SW 1271 (cell line): ENCODE data around the gene INPP5F.
"Not testable (repeated sequence)": the region's sequence is repeated elsewhere in the genome, so short reads cannot be mapped to it uniquely, and the experiment has no call there.

Source experiments
- DNase-seq, 2 experiments: peaks; one replicate each; lab custom pipeline; 2025; lab: John Stamatoyannopoulos, UW

Gene INPP5F

DNA sequence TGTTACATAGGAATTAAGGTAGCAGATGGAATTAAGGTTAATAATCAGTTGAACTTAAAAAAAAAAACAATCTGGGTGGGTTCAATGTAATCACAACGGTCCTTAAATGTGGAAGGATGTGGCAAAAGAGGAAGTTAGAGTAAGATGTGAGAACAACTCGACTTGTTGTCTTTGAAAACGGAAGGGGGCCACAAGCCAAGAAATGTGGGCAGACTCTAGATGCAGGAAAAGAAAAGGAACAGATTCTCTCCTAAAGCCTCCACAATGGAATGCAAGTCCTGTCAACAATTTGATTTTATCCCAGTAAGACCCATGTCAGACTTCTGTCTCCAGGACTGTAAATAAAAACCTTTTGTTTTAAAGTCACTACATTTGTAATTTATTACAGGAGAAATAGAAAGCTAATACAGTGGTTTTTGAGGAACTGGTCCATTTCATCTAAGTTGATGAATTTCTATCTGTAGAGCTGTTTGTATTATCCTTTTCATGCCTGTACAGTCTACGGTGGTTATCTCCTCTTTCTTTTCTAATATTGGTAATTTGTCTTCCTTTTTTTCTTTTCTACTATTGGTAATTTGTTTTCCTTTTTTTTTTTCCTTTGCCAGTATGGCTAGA is 138.2 kb downstream of the INPP5F start:
- no peak for DNase-seq

DNA sequence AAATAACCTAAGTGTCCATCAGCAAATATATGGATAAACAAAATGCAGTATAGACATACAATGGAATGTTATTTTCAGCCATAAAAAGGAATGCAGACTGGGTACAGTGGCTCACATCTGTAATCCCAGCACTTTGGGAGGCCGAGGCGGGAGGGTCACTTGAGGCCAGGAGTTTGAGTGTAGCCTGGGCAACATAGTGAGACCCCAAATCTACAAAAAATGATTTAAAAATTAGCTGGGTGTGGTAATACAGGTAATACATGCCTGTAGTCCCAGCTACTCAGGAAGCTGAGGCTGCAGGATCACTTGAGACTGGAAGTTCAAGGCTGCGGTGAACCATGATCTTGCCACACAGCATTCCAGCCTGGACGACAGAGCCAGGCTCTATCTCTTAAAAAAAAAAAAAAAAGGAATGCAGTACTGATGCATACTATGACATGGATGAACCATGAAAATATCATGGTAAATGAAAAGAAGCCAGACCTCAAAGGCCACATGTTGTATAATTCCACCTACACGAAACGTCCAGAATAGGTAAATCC is 139.9 kb downstream of the INPP5F start:
- no peak for DNase-seq

DNA sequence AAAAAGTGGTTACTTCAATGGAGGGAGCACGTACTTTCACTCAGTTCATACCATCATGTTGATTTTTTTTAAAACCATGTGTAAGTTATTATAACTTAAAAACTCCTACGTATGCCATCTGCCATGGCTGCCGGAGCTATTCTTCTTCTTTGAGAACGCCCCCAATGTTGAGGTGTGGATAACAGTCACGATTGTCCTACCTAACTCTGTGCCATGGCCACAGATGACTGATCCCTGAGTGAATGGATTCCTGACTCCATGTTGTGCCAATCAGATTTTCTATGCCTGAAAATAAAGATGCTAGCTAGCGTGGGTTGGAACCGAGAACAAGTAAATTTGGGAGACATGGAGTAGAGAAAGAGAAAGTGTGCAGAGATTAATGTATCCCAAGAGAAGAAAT is 141.5 kb downstream of the INPP5F start:
- no peak for DNase-seq

DNA sequence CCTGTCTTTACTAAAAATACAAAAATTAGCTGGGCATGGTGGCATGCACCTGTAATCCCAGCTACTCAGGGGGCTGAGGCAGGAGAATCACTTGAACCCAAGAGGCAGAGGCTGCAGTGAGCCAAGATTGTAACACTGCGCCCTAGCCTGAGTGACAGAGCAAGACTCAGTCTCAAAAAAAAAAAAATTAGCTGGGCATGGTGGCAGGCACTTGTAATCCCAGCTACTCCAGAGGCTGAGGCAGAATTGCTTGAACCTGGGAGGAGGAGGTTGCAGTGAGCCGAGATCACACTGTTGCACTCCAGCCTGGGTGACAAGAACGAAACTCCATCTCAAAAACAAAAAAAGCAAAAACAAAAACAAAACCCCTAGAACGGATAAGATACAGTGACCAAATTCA is 143.5 kb downstream of the INPP5F start:
- DNase-seq, result not testable (repeated sequence)

DNA sequence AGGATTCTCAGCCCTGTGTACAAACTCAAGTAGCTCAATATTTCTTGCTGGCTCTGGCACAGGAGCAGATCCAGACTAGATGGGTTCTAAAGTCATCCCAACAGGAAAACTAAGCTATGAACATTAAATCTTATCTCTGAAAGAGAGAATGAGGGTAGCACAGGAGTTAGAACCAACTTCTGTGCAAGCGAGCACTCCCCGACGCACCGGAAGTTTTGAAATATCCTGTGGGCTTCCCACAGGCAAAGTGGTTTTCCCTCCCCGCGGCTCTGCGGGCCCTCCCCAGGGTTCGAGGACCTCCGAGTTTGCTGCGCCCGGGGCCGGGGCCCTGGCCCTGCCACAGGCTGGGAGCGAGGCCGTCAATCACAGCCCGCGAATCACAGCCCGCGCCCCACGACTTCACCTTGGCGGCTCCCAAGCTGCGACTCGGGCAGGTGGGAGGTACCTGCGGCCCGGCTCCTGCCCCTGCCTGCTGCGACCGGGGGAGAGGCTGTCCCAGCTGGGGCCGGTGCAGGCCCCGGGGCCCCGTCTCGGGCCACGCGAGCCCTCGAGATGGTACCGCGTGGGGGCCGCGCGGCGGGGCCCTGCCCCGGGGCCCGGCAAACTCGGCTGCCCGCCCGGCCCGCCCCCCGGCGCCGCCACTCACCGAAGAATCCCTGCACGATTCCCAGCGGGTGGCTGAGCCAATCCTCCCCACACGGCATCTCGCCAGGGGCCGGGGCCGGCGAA is 146.2 kb downstream of the INPP5F start:
- DNase-seq, result peak in 1 of 2 experiments; percentile 9

DNA sequence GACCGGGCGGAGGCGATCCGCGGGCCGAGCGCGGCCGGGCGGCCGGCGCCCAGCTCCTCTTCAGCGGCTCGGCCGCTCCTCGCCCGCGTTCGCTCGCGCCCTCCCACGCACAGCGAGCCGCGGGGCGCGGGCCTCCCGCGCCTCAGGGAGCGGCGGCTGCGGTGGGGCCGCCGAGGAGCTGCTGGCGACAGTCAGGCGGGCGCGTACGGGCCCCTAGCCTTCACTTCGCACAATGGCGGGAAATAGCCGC is 146.7 kb downstream of the INPP5F start, which contains the start of gene MCMBP:
Gene MCMBP (minus strand): TSS at position 234 of the 250 bp plus-strand sequence. CDS start 259 bp downstream, outside the sequence.
- no peak for DNase-seq

DNA sequence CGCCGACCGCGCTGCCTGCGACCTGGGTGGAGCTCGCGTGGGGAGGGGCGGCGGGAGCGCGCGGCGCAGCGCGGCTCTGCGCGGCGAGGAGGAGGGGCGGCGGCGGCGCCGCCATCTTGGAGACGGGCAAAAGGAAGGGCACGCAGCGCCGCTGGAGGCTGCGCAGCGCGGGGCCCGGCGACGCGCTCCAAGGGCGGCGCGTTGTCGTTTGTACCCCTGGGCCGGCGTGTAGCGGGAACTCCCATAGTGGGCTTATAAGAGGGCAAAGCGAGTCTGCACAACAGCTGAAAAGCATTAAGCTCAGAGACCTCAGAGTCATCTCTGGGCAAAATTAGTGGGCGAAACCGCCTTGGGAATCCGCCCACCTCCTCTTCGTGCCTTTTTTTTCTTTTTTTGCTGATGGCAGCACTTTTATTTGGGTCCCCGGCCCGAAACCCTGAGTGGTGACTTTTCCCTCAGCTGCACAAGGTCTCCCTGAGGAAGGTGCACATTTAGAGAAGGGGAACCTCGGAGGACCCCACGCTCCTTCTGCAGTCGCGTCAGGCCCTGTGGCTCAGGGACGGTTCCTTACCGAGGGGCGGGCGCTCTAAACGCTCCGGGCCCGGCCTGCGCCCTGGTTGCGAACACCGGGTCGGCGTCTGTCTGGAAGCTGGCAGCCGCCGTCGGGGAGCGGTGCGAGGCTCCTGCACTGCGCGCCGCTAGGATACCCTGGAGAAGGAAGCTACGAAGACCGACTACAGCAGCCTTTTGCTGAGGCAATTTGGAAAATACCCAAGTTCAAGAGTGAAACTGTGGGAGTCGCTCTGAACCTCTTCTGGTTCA is 147.2 kb downstream of the INPP5F start:
- peak; percentile 43 to 69 for DNase-seq

DNA sequence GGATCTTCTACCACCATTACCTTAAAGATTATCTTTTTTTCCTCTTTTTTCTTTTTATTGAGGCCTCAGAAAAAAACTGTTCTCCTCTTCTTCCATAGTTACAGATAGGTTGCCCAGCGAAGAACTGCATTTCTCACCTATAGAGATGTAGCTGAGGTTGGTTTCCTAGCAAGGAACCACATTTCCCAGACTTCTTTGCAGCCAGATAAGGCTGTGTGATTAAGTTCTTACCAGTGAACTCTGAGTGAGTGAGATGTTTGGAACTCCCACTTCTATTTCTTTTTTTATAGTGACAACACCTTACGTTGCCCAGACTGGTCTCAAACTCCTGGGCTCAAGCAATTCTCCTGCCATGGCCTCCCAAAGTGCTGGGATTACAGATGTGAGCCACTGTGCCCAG is 152.7 kb downstream of the INPP5F start:
- no peak for DNase-seq
